CD4-positive, alpha-beta memory T cell (primary cell): ENCODE results near the gene CCDC124. TPM values are rescaled to one million over a fixed set of nuclear protein-coding genes. Genes with fewer than 3 reads are reported as not detected.

Experiments
- polyA plus RNA-seq, 2 donors: library from polyadenylated mRNA; unstranded; fragments of 300-500 nt; fragmentation: Illumina TruSeq; gene quantifications; one replicate each; pipeline ENCODE4 v1.2.3, GENCODE V29; 2021
- total RNA-seq, 2 experiments: library from RNA; stranded (reverse); gene quantifications; one replicate each; pipeline ENCODE4 v1.2.3, GENCODE V29; 2021

The CCDC124 gene
- total and polyA plus RNA-seq, 4 experiments from 2014 or later, result 24.5 to 49.9 (median 32.1) TPM

Other genes starting within 250 kb of the CCDC124 start
- under 1 TPM; 0.06 to 0.09 TPM for gene UNC13A, start 244.7 kb upstream of the CCDC124 start, total RNA-seq
- not detected for gene UNC13A, start 244.7 kb upstream of the CCDC124 start, polyA plus RNA-seq
- 10 to 100 TPM; 59.1 to 64.9 TPM for gene MAP1S, start 213.5 kb upstream of the CCDC124 start, total RNA-seq
- gene MAP1S, start 213.5 kb upstream of the CCDC124 start, polyA plus RNA-seq, result 10 to 100 TPM in 1 of 2 donors, 1 to 10 TPM in 1; 8.2 to 48.9 TPM
- 100 to 1,000 TPM in 1 of 2 experiments, 10 to 100 TPM in 1; 99.4 to 113 TPM for gene FCHO1, start 181.5 kb upstream of the CCDC124 start, total RNA-seq
- gene FCHO1, start 181.5 kb upstream of the CCDC124 start, polyA plus RNA-seq, result 10 to 100 TPM in 1 of 2 donors, 1 to 10 TPM in 1; 6.5 to 30.0 TPM
- not detected for gene B3GNT3, start 137.9 kb upstream of the CCDC124 start, total RNA-seq
- under 1 TPM; 0.34 to 0.72 TPM for gene B3GNT3, start 137.9 kb upstream of the CCDC124 start, polyA plus RNA-seq
- 1 to 10 TPM; 5.0 to 5.3 TPM for gene INSL3, start 111.5 kb upstream of the CCDC124 start, total RNA-seq
- 1 to 10 TPM; 1.0 to 3.9 TPM for gene INSL3, start 111.5 kb upstream of the CCDC124 start, polyA plus RNA-seq
- 100 to 1,000 TPM; 132 to 135 TPM for gene JAK3, start 85.0 kb upstream of the CCDC124 start, total RNA-seq
- 10 to 100 TPM; 74.6 to 96.2 TPM for gene JAK3, start 85.0 kb upstream of the CCDC124 start, polyA plus RNA-seq
- gene RPL18A, start 73.1 kb upstream of the CCDC124 start, total RNA-seq, result 1,000 to 10,000 TPM; 3,084 to 3,117 TPM
- gene RPL18A, start 73.1 kb upstream of the CCDC124 start, polyA plus RNA-seq, result 1,000 to 10,000 TPM; 3,184 to 4,119 TPM
- 1 to 10 TPM; 2.6 to 2.9 TPM for gene SLC5A5, start 61.1 kb upstream of the CCDC124 start, total RNA-seq
- 1 to 10 TPM in 1 of 2 donors, under 1 TPM in 1; 0.92 to 1.2 TPM for gene SLC5A5, start 61.1 kb upstream of the CCDC124 start, polyA plus RNA-seq
- gene KCNN1, start 34.1 kb downstream of the CCDC124 start, total RNA-seq, result not detected
- not detected for gene KCNN1, start 34.1 kb downstream of the CCDC124 start, polyA plus RNA-seq
- 100 to 1,000 TPM; 136 to 138 TPM for gene ARRDC2, start 75.2 kb downstream of the CCDC124 start, total RNA-seq
- 10 to 100 TPM; 39.8 to 47.9 TPM for gene ARRDC2, start 75.2 kb downstream of the CCDC124 start, polyA plus RNA-seq
- 10 to 100 TPM; 39.3 to 42.1 TPM for gene IL12RB1, start 153.9 kb downstream of the CCDC124 start, total RNA-seq
- gene IL12RB1, start 153.9 kb downstream of the CCDC124 start, polyA plus RNA-seq, result 10 to 100 TPM; 35.0 to 55.1 TPM
- 10 to 100 TPM; 51.6 to 53.9 TPM for gene MAST3, start 164.8 kb downstream of the CCDC124 start, total RNA-seq
- gene MAST3, start 164.8 kb downstream of the CCDC124 start, polyA plus RNA-seq, result 10 to 100 TPM in 1 of 2 donors, 1 to 10 TPM in 1; 4.3 to 16.7 TPM
- gene PIK3R2, start 220.1 kb downstream of the CCDC124 start, total RNA-seq, result 10 to 100 TPM; 18.1 to 23.0 TPM
- 1 to 10 TPM; 1.5 to 6.6 TPM for gene PIK3R2, start 220.1 kb downstream of the CCDC124 start, polyA plus RNA-seq
- 10 to 100 TPM; 48.3 to 56.9 TPM for gene IFI30, start 240.8 kb downstream of the CCDC124 start, total RNA-seq
- 10 to 100 TPM in 1 of 2 donors, 1 to 10 TPM in 1; 6.3 to 16.7 TPM for gene IFI30, start 240.8 kb downstream of the CCDC124 start, polyA plus RNA-seq